HEK293 (cell line): Measurements from ENCODE around the gene CDC42EP2.

Source experiments
- CTCF ChIA-PET: fragments of 350-600 bp; formaldehyde crosslinking; extraction: SDS; loops from one replicate; lab custom pipeline; 2021; ENCODE audit warnings: antibody characterized with exemption; lab: Yijun Ruan, JAX
- POLR2A ChIA-PET: fragments of 300-600 bp; formaldehyde crosslinking; extraction: SDS; loops from one replicate; lab custom pipeline; 2020; ENCODE audit warnings: antibody characterized with exemption, inconsistent platforms; lab: Yijun Ruan, JAX
- H3K27ac ChIP-seq: fragments of 200-500 bp; sonication (Bioruptor generic); 2 replicates; pipeline ENCODE4 v1.5.1; 2014; ENCODE audit warnings: low read depth, low read length, control low read depth, inconsistent platforms; ENCODE audit errors: extremely low read depth
- H3K36me3 ChIP-seq, 2 experiments: fragments of 200-500 bp in 1 of 2; sonication (Bioruptor generic) in 1 of 2; 1 replicate in 1 of 2; 2 replicates in 1 of 2; pipeline ENCODE4 v1.5.1; 2014 to 2017; ENCODE audit warnings: inconsistent platforms in 2 of 2, low read length in 2 of 2; ENCODE audit not compliant: control insufficient read depth in 2 of 2, insufficient read depth in 1 of 2
- H3K4me1 ChIP-seq: fragments of 200-500 bp; sonication (Bioruptor generic); 2 replicates; pipeline ENCODE4 v1.5.1; 2014; ENCODE audit warnings: mild to moderate bottlenecking, low read length, inconsistent platforms; ENCODE audit not compliant: control insufficient read depth, insufficient read depth
- H3K4me3 ChIP-seq: 2 replicates; pipeline ENCODE4 v1.5.1; 2011; ENCODE audit warnings: low read depth, mild to moderate bottlenecking, control low read depth, low read length, moderate library complexity
- H3K9me3 ChIP-seq: fragments of 200-500 bp; sonication (Bioruptor generic); 2 replicates; pipeline ENCODE4 v1.5.1; 2014; ENCODE audit warnings: low read depth, low read length, inconsistent platforms; ENCODE audit not compliant: control insufficient read depth, insufficient read depth
- GFI1B ChIP-seq: fragments of 450-650 bp; formaldehyde crosslinking; IDR thresholded peaks from 2 replicates; pipeline ENCODE4 v1.5.1; 2016; ENCODE audit warnings: missing biosample characterization, missing genetic modification characterization
- HOXD13 ChIP-seq: sonication (generic); formaldehyde crosslinking; IDR thresholded peaks from 2 replicates; pipeline ENCODE4 v1.8.0; 2022; ENCODE audit warnings: missing genetic modification reagents, borderline replicate concordance
- KLF1 ChIP-seq: fragments of 450-650 bp; formaldehyde crosslinking; IDR thresholded peaks from 2 replicates; pipeline ENCODE4 v1.5.1; 2016; ENCODE audit warnings: missing biosample characterization, missing genetic modification characterization
- TRIM28 ChIP-seq: IDR thresholded peaks from 2 replicates; pipeline ENCODE4 v1.6.1; 2011; ENCODE audit warnings: low read length, control low read depth, borderline replicate concordance
- TSHZ1 ChIP-seq: fragments of 450-650 bp; formaldehyde crosslinking; IDR thresholded peaks from 2 replicates; pipeline ENCODE4 v1.5.1; 2016; ENCODE audit warnings: missing biosample characterization, missing genetic modification characterization, borderline replicate concordance
- YY1 ChIP-seq: fragments of 450-650 bp; formaldehyde crosslinking; IDR thresholded peaks from 2 replicates; pipeline ENCODE4 v1.5.1; 2018; ENCODE audit warnings: missing biosample characterization, missing genetic modification characterization
- ZFP3 ChIP-seq: fragments of 450-650 bp; formaldehyde crosslinking; IDR thresholded peaks from 2 replicates; pipeline ENCODE4 v1.5.1; 2016; ENCODE audit warnings: low read depth, missing biosample characterization, missing genetic modification characterization
- ZNF133 ChIP-seq: fragments of 450-650 bp; formaldehyde crosslinking; IDR thresholded peaks from 2 replicates; pipeline ENCODE4 v1.5.1; 2016; ENCODE audit warnings: missing biosample characterization, missing genetic modification characterization
- ZNF157 ChIP-seq: fragments of 450-650 bp; formaldehyde crosslinking; IDR thresholded peaks from 2 replicates; pipeline ENCODE4 v1.5.1; 2016; ENCODE audit warnings: missing biosample characterization, missing genetic modification characterization
- ZNF214 ChIP-seq: fragments of 450-650 bp; formaldehyde crosslinking; IDR thresholded peaks from 2 replicates; pipeline ENCODE4 v1.5.1; 2017; ENCODE audit warnings: missing biosample characterization, mild to moderate bottlenecking, missing genetic modification characterization, borderline replicate concordance
- ZNF311 ChIP-seq: fragments of 450-650 bp; formaldehyde crosslinking; IDR thresholded peaks from 2 replicates; pipeline ENCODE4 v1.5.1; 2017; ENCODE audit warnings: missing biosample characterization, missing genetic modification characterization, borderline replicate concordance
- ZNF362 ChIP-seq: fragments of 450-650 bp; formaldehyde crosslinking; IDR thresholded peaks from 2 replicates; pipeline ENCODE4 v1.5.1; 2016; ENCODE audit warnings: missing biosample characterization, missing genetic modification characterization
- ZNF398 ChIP-seq: fragments of 450-650 bp; formaldehyde crosslinking; IDR thresholded peaks from 2 replicates; pipeline ENCODE4 v1.5.1; 2017; ENCODE audit warnings: missing biosample characterization, missing genetic modification characterization
- ZNF548 ChIP-seq: fragments of 450-650 bp; formaldehyde crosslinking; IDR thresholded peaks from 2 replicates; pipeline ENCODE4 v1.5.1; 2016; ENCODE audit warnings: missing biosample characterization, missing genetic modification characterization
- ZNF670 ChIP-seq: fragments of 450-650 bp; formaldehyde crosslinking; IDR thresholded peaks from 2 replicates; pipeline ENCODE4 v1.5.1; 2016; ENCODE audit warnings: missing biosample characterization, missing genetic modification characterization, low read depth
- ZNF747 ChIP-seq: fragments of 450-650 bp; formaldehyde crosslinking; IDR thresholded peaks from 2 replicates; pipeline ENCODE4 v1.5.1; 2016; ENCODE audit warnings: missing biosample characterization, missing genetic modification characterization
- ZNF768 ChIP-seq: fragments of 450-650 bp; formaldehyde crosslinking; IDR thresholded peaks from 2 replicates; pipeline ENCODE4 v1.5.1; 2018; ENCODE audit warnings: missing biosample characterization, mild to moderate bottlenecking, missing genetic modification characterization
- ZNF837 ChIP-seq: fragments of 450-650 bp; formaldehyde crosslinking; IDR thresholded peaks from 2 replicates; pipeline ENCODE4 v1.5.1; 2016; ENCODE audit warnings: missing biosample characterization, missing genetic modification characterization
- TF ChIP-seq, protein P1 (sequence below): fragments of 450-650 bp; formaldehyde crosslinking; IDR thresholded peaks from 2 replicates; pipeline ENCODE4 v1.5.1; 2016; ENCODE audit warnings: missing biosample characterization, missing genetic modification characterization
- TF ChIP-seq, protein P2 (sequence below): fragments of 450-650 bp; formaldehyde crosslinking; IDR thresholded peaks from 2 replicates; pipeline ENCODE4 v1.5.1; 2017; ENCODE audit warnings: missing biosample characterization, missing genetic modification characterization
- TF ChIP-seq, protein P3 (sequence below): fragments of 450-650 bp; formaldehyde crosslinking; IDR thresholded peaks from 2 replicates; pipeline ENCODE4 v1.5.0; 2017; ENCODE audit warnings: missing biosample characterization, missing genetic modification characterization, borderline replicate concordance

Gene CDC42EP2

DNA sequence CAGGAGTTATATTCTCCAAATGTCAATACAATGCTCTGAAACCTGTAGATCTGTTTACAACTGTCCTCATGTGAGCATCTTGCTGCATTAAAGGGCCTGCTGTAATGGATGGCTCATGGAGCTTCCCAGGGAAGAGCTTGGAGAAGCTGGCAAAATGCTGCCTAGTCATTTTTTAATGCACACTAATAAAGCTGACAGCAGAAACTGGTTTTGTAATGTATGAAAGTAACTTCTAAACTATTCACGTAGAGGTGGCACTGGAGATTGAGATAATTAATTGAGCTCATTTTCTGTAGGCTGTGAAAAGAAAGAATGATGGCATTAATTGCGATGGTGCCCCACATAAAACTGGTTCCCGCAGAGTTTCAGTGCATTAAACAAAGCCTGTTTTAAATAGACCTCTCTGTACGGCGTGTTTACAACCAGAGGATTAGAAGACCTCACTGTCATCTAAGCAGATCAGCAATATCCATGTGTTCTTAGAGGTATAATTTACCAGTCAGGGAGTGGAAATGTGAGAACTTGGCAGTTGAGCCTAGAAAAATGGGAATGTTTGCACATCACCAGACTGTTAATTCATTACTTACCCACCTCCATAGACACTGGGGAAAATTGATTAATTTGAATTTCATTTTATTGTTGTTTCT lies 36.9 kb upstream of the CDC42EP2 start (continued):
- no peak for TF ChIP-seq ZFP3

DNA sequence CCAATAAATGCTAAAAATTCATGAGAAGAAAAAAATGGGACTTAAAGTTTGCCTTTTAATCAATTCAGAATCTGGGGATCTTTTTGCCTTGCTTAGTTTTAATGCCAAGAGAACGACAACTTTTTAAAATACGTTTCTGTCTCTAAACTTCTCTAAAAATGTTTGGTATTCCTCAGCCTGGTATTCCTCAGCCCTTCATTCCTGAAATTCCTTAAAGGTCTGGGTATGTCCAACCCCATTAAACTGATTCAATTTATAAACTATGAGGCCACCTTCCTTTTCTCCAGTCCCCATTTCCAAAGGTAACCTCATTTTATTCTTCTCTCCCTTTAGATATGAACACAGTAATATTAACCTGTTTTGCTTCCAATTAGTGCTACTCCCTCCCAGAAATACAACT lies 36.3 kb upstream of the CDC42EP2 start:
- no peak for TF ChIP-seq ZNF362 (tag by site-specific recombination)
- no peak for TF ChIP-seq ZNF398 (tag by site-specific recombination)
- TF ChIP-seq, protein P1, sequence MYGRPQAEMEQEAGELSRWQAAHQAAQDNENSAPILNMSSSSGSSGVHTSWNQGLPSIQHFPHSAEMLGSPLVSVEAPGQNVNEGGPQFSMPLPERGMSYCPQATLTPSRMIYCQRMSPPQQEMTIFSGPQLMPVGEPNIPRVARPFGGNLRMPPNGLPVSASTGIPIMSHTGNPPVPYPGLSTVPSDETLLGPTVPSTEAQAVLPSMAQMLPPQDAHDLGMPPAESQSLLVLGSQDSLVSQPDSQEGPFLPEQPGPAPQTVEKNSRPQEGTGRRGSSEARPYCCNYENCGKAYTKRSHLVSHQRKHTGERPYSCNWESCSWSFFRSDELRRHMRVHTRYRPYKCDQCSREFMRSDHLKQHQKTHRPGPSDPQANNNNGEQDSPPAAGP (tag by site-specific recombination) = no peak
- no peak for TF ChIP-seq ZNF768 (tag by site-specific recombination)
- no peak for TF ChIP-seq ZNF548 (tag by site-specific recombination)
- TF ChIP-seq ZNF133 = no peak
- TF ChIP-seq KLF1 (tag by site-specific recombination) = no peak
- no peak for TF ChIP-seq ZNF837 (tag by site-specific recombination)
- no peak for TF ChIP-seq ZNF214 (tag by site-specific recombination)
- no peak for TF ChIP-seq GFI1B (tag by site-specific recombination)
- Histone ChIP-seq H3K36me3 (peaks cover 19 to 82% of the 10 kb centered on the region in 2 experiments), H3K27ac (0 out of 2 replicates have a peak overlapping the region, but pooled peaks have one; percentile 14), H3K9me3 (no peaks in the 10 kb centered on the region), H3K4me1 (no peaks in the 10 kb centered on the region), H3K4me3 (no peak overlapping the region)
- POLR2A ChIA-PET = interaction anchor here (2.2 kb wide), 1 partner anchor 16 kb away, joined by 8 read pairs; the partner anchor contains the start of gene POLA2
- CTCF ChIA-PET = interaction anchor here (0.6 to 9.7 kb wide), 5 partner anchors 10 to 190 kb away, joined by 3 to 109 read pairs (median 4); partner anchors contain the start of gene CDC42EP2

DNA sequence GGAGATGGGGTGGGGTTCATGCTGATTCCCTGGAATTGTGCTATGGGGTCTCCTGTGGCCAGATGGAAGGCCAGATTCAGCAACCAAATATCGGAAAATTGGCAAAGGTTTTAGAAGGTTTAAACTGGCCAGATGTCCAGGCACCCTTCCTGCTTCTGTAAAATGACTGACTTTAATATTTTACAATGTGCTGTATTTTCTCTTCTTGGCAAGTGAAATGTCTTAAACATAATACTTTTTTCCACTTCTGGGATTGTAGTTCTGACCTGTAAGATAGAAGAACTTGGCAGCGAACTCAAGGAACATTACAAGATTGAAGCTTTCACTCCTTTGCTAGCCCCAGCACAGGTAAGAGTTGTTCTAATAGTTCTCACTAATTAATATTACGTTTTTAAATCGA lies 35.4 kb upstream of the CDC42EP2 start:
- ChIA-PET CTCF (interaction anchor here (0.5 to 9.7 kb wide), 4 partner anchors 21 to 56 kb away, joined by 3 to 109 read pairs (median 4); partner anchors contain the start of gene CDC42EP2), POLR2A (interaction anchor here (2.2 kb wide), 1 partner anchor 17 kb away, joined by 8 read pairs; the partner anchor contains the start of gene POLA2)
- Histone ChIP-seq H3K4me1 (no peaks in the 10 kb centered on the region), H3K4me3 (no peak overlapping the region), H3K36me3 (peaks cover 19 to 91% of the 10 kb centered on the region in 2 experiments), H3K9me3 (no peaks in the 10 kb centered on the region), H3K27ac (no peak overlapping the region)
- TF ChIP-seq ZNF670 (tag by site-specific recombination) (no peak), ZNF157 (no peak), HOXD13 (no peak), ZNF311 (tag by site-specific recombination) (no peak), ZNF747 (tag by site-specific recombination) (no peak), TRIM28 (no peak), TSHZ1 (tag by site-specific recombination) (no peak), YY1 (tag by site-specific recombination) (no peak)
- TF ChIP-seq, protein P2, sequence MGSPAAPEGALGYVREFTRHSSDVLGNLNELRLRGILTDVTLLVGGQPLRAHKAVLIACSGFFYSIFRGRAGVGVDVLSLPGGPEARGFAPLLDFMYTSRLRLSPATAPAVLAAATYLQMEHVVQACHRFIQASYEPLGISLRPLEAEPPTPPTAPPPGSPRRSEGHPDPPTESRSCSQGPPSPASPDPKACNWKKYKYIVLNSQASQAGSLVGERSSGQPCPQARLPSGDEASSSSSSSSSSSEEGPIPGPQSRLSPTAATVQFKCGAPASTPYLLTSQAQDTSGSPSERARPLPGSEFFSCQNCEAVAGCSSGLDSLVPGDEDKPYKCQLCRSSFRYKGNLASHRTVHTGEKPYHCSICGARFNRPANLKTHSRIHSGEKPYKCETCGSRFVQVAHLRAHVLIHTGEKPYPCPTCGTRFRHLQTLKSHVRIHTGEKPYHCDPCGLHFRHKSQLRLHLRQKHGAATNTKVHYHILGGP = no peak
- TF ChIP-seq, protein P3, sequence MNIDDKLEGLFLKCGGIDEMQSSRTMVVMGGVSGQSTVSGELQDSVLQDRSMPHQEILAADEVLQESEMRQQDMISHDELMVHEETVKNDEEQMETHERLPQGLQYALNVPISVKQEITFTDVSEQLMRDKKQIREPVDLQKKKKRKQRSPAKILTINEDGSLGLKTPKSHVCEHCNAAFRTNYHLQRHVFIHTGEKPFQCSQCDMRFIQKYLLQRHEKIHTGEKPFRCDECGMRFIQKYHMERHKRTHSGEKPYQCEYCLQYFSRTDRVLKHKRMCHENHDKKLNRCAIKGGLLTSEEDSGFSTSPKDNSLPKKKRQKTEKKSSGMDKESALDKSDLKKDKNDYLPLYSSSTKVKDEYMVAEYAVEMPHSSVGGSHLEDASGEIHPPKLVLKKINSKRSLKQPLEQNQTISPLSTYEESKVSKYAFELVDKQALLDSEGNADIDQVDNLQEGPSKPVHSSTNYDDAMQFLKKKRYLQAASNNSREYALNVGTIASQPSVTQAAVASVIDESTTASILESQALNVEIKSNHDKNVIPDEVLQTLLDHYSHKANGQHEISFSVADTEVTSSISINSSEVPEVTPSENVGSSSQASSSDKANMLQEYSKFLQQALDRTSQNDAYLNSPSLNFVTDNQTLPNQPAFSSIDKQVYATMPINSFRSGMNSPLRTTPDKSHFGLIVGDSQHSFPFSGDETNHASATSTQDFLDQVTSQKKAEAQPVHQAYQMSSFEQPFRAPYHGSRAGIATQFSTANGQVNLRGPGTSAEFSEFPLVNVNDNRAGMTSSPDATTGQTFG (tag by site-specific recombination) = no peak
